Dendritic cell treated with granulocyte-macrophage colony-stimulating factor and Interleukin-4, amounts not matched to agents 40 ng/mL and 50 ng/mL, for 4 days (primary cell): ENCODE data around the gene CEPT1.

Experiments used
- H3K27ac Mint-ChIP-seq: one replicate; pipeline ENCODE4 v1.8.0; 2022; ENCODE audit warnings: mild to moderate bottlenecking, mixed read lengths
- H3K27me3 Mint-ChIP-seq: one replicate; pipeline ENCODE4 v1.8.0; 2022; ENCODE audit warnings: mild to moderate bottlenecking, mixed read lengths
- H3K36me3 Mint-ChIP-seq: one replicate; pipeline ENCODE4 v1.8.0; 2022; ENCODE audit warnings: low read depth, mixed read lengths
- H3K4me1 Mint-ChIP-seq: one replicate; pipeline ENCODE4 v1.8.0; 2022; ENCODE audit warnings: low read depth, mixed read lengths
- H3K4me3 Mint-ChIP-seq: one replicate; pipeline ENCODE4 v1.8.0; 2022; ENCODE audit warnings: mild to moderate bottlenecking, moderate library complexity, mixed read lengths
- H3K9me3 Mint-ChIP-seq: one replicate; pipeline ENCODE4 v1.8.0; 2022; ENCODE audit warnings: mixed read lengths
- intact Hi-C: fragments of 100-400 bp; cut with micrococcal nuclease; formaldehyde crosslinking; loops from one replicate; pipeline ENCODE4 v1.15.0; 2022

Gene CEPT1

GRCh38 chr1:111225717-111226400, 85.8 kb downstream of the CEPT1 start:
- Mint-ChIP-seq H3K36me3 (no peaks in the 10 kb centered on the region), H3K4me1 (peaks cover 52% of the 10 kb centered on the region), H3K27me3 (peaks cover 2% of the 10 kb centered on the region), H3K27ac (no peak overlapping the region), H3K4me3 (no peak overlapping the region), H3K9me3 (no peaks in the 10 kb centered on the region)
- intact Hi-C loops: loop anchor here (10.0 kb wide), 1 partner anchor 539 kb away; no protein-coding TSS in a partner anchor

- no peaks in the 10 kb centered on the region for H3K36me3 Mint-ChIP-seq
- no peaks in the 10 kb centered on the region for H3K9me3 Mint-ChIP-seq
- H3K27ac Mint-ChIP-seq: peak within 1 kb of the TSS; percentile 33
- intact Hi-C loops: loop anchor here (10.0 kb wide), 1 partner anchor 537 kb away; no protein-coding TSS in a partner anchor
- peaks cover 38% of the 10 kb centered on the region for H3K4me1 Mint-ChIP-seq
- peaks cover 5% of the 10 kb centered on the region for H3K27me3 Mint-ChIP-seq
- peak within 1 kb of the TSS; percentile 15 for H3K4me3 Mint-ChIP-seq
These were observed 87.4 kb downstream of the CEPT1 start, which contains the start of gene CHI3L2 for GRCh38 chr1:111227434-111227833. Gene CHI3L2 (plus strand): TSS chr1:111227713. CDS start chr1:111227730, 17 bp downstream.

GRCh38 chr1:111227851-111228747, 88.1 kb downstream of the CEPT1 start:
- Mint-ChIP-seq H3K27me3 (peaks cover 6% of the 10 kb centered on the region), H3K4me1 (peaks cover 31% of the 10 kb centered on the region), H3K4me3 (no peak overlapping the region), H3K27ac (peak overlapping the region; percentile 33), H3K9me3 (no peaks in the 10 kb centered on the region), H3K36me3 (no peaks in the 10 kb centered on the region)
- intact Hi-C loops: loop anchor here (10.0 kb wide), 1 partner anchor 537 kb away; no protein-coding TSS in a partner anchor

GRCh38 chr1:111228748-111229126, 88.7 kb downstream of the CEPT1 start:
- Mint-ChIP-seq H3K4me3 (no peak overlapping the region), H3K9me3 (no peaks in the 10 kb centered on the region), H3K27me3 (peaks cover 8% of the 10 kb centered on the region), H3K27ac (no peak overlapping the region), H3K4me1 (peaks cover 26% of the 10 kb centered on the region), H3K36me3 (no peaks in the 10 kb centered on the region)
- intact Hi-C loops: loop anchor here (10.0 kb wide), 1 partner anchor 536 kb away; no protein-coding TSS in a partner anchor

GRCh38 chr1:111232134-111232533, 92.1 kb downstream of the CEPT1 start:
- Mint-ChIP-seq H3K27me3 (peaks cover 23% of the 10 kb centered on the region), H3K9me3 (no peaks in the 10 kb centered on the region), H3K4me3 (no peak overlapping the region), H3K36me3 (no peaks in the 10 kb centered on the region), H3K4me1 (peaks cover 19% of the 10 kb centered on the region), H3K27ac (no peak overlapping the region)
- intact Hi-C loops: no loop called here

- Mint-ChIP-seq H3K27ac (no peak overlapping the region), H3K36me3 (no peaks in the 10 kb centered on the region), H3K4me1 (peaks cover 5% of the 10 kb centered on the region), H3K27me3 (peaks cover 23% of the 10 kb centered on the region), H3K9me3 (no peaks in the 10 kb centered on the region), H3K4me3 (no peak overlapping the region)
- intact Hi-C loops: no loop called here
These were observed 94.2 kb downstream of the CEPT1 start for GRCh38 chr1:111234258-111234657.
